Activated CD4-positive, alpha-beta memory T cell treated with anti-CD3 and anti-CD28 coated beads, Interleukin-2, amount 10 ng/mL, durations not matched to agents 7 days and 5 days (primary cell): ENCODE data around the gene QARS1. TPM values are rescaled to one million over a fixed set of nuclear protein-coding genes. Genes with fewer than 3 reads are reported as not detected.

Source experiments
- CTCF ChIA-PET: fragments of 350-600 bp; sonication (Branson Sonifier 250); formaldehyde crosslinking; loops from one replicate; lab custom pipeline; 2021; ENCODE audit warnings: antibody characterized with exemption, inconsistent platforms; lab: Charles Lee
- POLR2A ChIA-PET: fragments of 350-600 bp; sonication (Branson Sonifier 250); formaldehyde crosslinking; loops from one replicate; lab custom pipeline; 2021; ENCODE audit warnings: antibody characterized with exemption; lab: Charles Lee
- DNase-seq: peaks from one replicate; pipeline ENCODE4 v3.0.0-alpha.2; 2020
- H3K27ac Mint-ChIP-seq: one replicate; pipeline ENCODE4 v1.8.0; 2021; ENCODE audit warnings: mild to moderate bottlenecking, mixed read lengths
- H3K27me3 Mint-ChIP-seq: one replicate; pipeline ENCODE4 v1.8.0; 2021; ENCODE audit warnings: mixed read lengths
- H3K36me3 Mint-ChIP-seq: one replicate; pipeline ENCODE4 v1.8.0; 2021; ENCODE audit warnings: low read depth, mixed read lengths
- H3K4me1 Mint-ChIP-seq: one replicate; pipeline ENCODE4 v1.8.0; 2021; ENCODE audit warnings: mixed read lengths
- H3K4me3 Mint-ChIP-seq: one replicate; pipeline ENCODE4 v1.8.0; 2021; ENCODE audit warnings: mild to moderate bottlenecking, mixed read lengths
- H3K9me3 Mint-ChIP-seq: one replicate; pipeline ENCODE4 v1.8.0; 2021; ENCODE audit warnings: mixed read lengths
- total RNA-seq, 2 experiments: library from RNA; stranded (reverse); gene quantifications; one replicate each; pipeline ENCODE4 v1.2.3, GENCODE V29; 2021

Gene QARS1
- total RNA-seq, 2 experiments from 2014 or later: 194 to 212 TPM

GRCh38 chr3:49081429-49081828 lies 23.1 kb downstream of the QARS1 start:
- CTCF ChIA-PET: no interaction called here
- DNase-seq: no peak
- H3K4me3 Mint-ChIP-seq: no peak overlapping the region
- no peaks in the 10 kb centered on the region for H3K27me3 Mint-ChIP-seq
- H3K36me3 Mint-ChIP-seq: peaks cover 16% of the 10 kb centered on the region
- no peaks in the 10 kb centered on the region for H3K9me3 Mint-ChIP-seq
- H3K27ac Mint-ChIP-seq: no peak overlapping the region
- POLR2A ChIA-PET: interaction anchor here (1.3 to 6.4 kb wide), 2 partner anchors 12 to 23 kb away, joined by 3 to 51 read pairs; partner anchors contain the start of genes QARS1 and QRICH1
- H3K4me1 Mint-ChIP-seq: no peaks in the 10 kb centered on the region

- ChIA-PET CTCF (interaction anchor here (0.7 kb wide), 1 partner anchor 122 kb away, joined by 4 read pairs; no protein-coding TSS in a partner anchor), POLR2A (interaction anchor here (0.8 to 1.3 kb wide), 2 partner anchors 14 to 50 kb away, joined by 3 to 7 read pairs; partner anchors contain the start of genes IMPDH2 and QRICH1)
- Mint-ChIP-seq H3K27me3 (no peaks in the 10 kb centered on the region), H3K4me1 (no peaks in the 10 kb centered on the region), H3K9me3 (no peaks in the 10 kb centered on the region), H3K36me3 (peaks cover 31% of the 10 kb centered on the region), H3K27ac (no peak overlapping the region), H3K4me3 (no peak overlapping the region)
- no peak for DNase-seq
Measured at GRCh38 chr3:49079270-49079669, 25.3 kb downstream of the QARS1 start.

- ChIA-PET CTCF (interaction anchor here (0.6 kb wide), 1 partner anchor 368 kb away, joined by 3 read pairs; no protein-coding TSS in a partner anchor), POLR2A (interaction anchor here (1.0 kb wide), 1 partner anchor 18 kb away, joined by 4 read pairs; the partner anchor contains the start of gene QRICH1)
- H3K27me3 Mint-ChIP-seq: no peaks in the 10 kb centered on the region
- H3K9me3 Mint-ChIP-seq: no peaks in the 10 kb centered on the region
- H3K4me1 Mint-ChIP-seq: no peaks in the 10 kb centered on the region
- H3K4me3 Mint-ChIP-seq: no peak overlapping the region
- DNase-seq: no peak
- no peak overlapping the region for H3K27ac Mint-ChIP-seq
- H3K36me3 Mint-ChIP-seq: peaks cover 46% of the 10 kb centered on the region
Measured at GRCh38 chr3:49076646-49077045, 27.9 kb downstream of the QARS1 start.

- Mint-ChIP-seq H3K27ac (no peak overlapping the region), H3K36me3 (peaks cover 49% of the 10 kb centered on the region), H3K27me3 (no peaks in the 10 kb centered on the region), H3K4me3 (no peak overlapping the region), H3K9me3 (no peaks in the 10 kb centered on the region), H3K4me1 (no peaks in the 10 kb centered on the region)
- DNase-seq: no peak
- ChIA-PET CTCF (interaction anchor here (0.6 kb wide), 1 partner anchor 369 kb away, joined by 3 read pairs; no protein-coding TSS in a partner anchor), POLR2A (no interaction called here)
Measured at GRCh38 chr3:49076116-49076515, 28.4 kb downstream of the QARS1 start.

GRCh38 chr3:49058011-49058410 lies 46.5 kb downstream of the QARS1 start:
- DNase-seq: no peak
- no peaks in the 10 kb centered on the region for H3K4me1 Mint-ChIP-seq
- POLR2A ChIA-PET: interaction anchor here (0.6 kb wide), 1 partner anchor 14 kb away, joined by 3 read pairs; no protein-coding TSS in a partner anchor
- no peaks in the 10 kb centered on the region for H3K9me3 Mint-ChIP-seq
- no peak overlapping the region for H3K27ac Mint-ChIP-seq
- no peaks in the 10 kb centered on the region for H3K27me3 Mint-ChIP-seq
- no peak overlapping the region for H3K4me3 Mint-ChIP-seq
- CTCF ChIA-PET: interaction anchor here (0.7 kb wide), 1 partner anchor 945 kb away, joined by 3 read pairs; no protein-coding TSS in a partner anchor
- H3K36me3 Mint-ChIP-seq: peaks cover 45% of the 10 kb centered on the region

- ChIA-PET POLR2A (no interaction called here), CTCF (no interaction called here)
- H3K36me3 Mint-ChIP-seq: peaks cover 45% of the 10 kb centered on the region
- no peaks in the 10 kb centered on the region for H3K4me1 Mint-ChIP-seq
- H3K27ac Mint-ChIP-seq: no peak overlapping the region
- no peaks in the 10 kb centered on the region for H3K27me3 Mint-ChIP-seq
- DNase-seq: no peak
- H3K4me3 Mint-ChIP-seq: no peak overlapping the region
- no peaks in the 10 kb centered on the region for H3K9me3 Mint-ChIP-seq
Measured at GRCh38 chr3:49057268-49057667, 47.3 kb downstream of the QARS1 start.

GRCh38 chr3:49054344-49054862 lies 50.2 kb downstream of the QARS1 start:
- Mint-ChIP-seq H3K4me3 (no peak overlapping the region), H3K36me3 (peaks cover 56% of the 10 kb centered on the region), H3K4me1 (no peaks in the 10 kb centered on the region), H3K27me3 (no peaks in the 10 kb centered on the region), H3K27ac (no peak overlapping the region), H3K9me3 (no peaks in the 10 kb centered on the region)
- ChIA-PET CTCF (no interaction called here), POLR2A (interaction anchor here (1.2 kb wide), 1 partner anchor 25 kb away, joined by 3 read pairs; the partner anchor contains the start of gene IMPDH2)
- no peak for DNase-seq

GRCh38 chr3:49053543-49053942 lies 51.0 kb downstream of the QARS1 start:
- CTCF ChIA-PET: no interaction called here

More at GRCh38 chr3:49053543-49053942, 51.0 kb downstream of the QARS1 start:
- DNase-seq: no peak
- Mint-ChIP-seq H3K4me1 (no peaks in the 10 kb centered on the region), H3K36me3 (peaks cover 56% of the 10 kb centered on the region), H3K27me3 (no peaks in the 10 kb centered on the region), H3K9me3 (no peaks in the 10 kb centered on the region), H3K4me3 (no peak overlapping the region), H3K27ac (no peak overlapping the region)
- POLR2A ChIA-PET: interaction anchor here (1.2 kb wide), 1 partner anchor 24 kb away, joined by 3 read pairs; the partner anchor contains the start of gene IMPDH2

Other genes with a start within 250 kb of the QARS1 start
- 10 to 100 TPM; 25.6 to 29.5 TPM for gene SLC25A20, start 205.9 kb downstream of the QARS1 start, total RNA-seq
- gene ARIH2, start 185.9 kb downstream of the QARS1 start, total RNA-seq: 100 to 1,000 TPM; 100 TPM
- gene P4HTM, start 114.5 kb downstream of the QARS1 start, total RNA-seq: 10 to 100 TPM; 48.4 to 49.9 TPM
- gene WDR6, start 97.4 kb downstream of the QARS1 start, total RNA-seq: 100 to 1,000 TPM; 135 to 148 TPM
- gene DALRD3, start 86.2 kb downstream of the QARS1 start, total RNA-seq: 10 to 100 TPM; 21.6 to 24.5 TPM
- gene NDUFAF3, start 82.6 kb downstream of the QARS1 start, total RNA-seq: 100 to 1,000 TPM in 1 of 2 experiments, 10 to 100 TPM in 1; 98.1 to 108 TPM
- gene IMPDH2, start 75.4 kb downstream of the QARS1 start, total RNA-seq: 100 to 1,000 TPM; 131 to 133 TPM
- gene QRICH1, start 10.7 kb downstream of the QARS1 start, total RNA-seq: 100 to 1,000 TPM; 136 to 140 TPM
- gene USP19, start 16.1 kb upstream of the QARS1 start, total RNA-seq: 10 to 100 TPM; 61.2 to 61.5 TPM
- gene LAMB2, start 28.3 kb upstream of the QARS1 start, total RNA-seq: not detected
- gene CCDC71, start 61.6 kb upstream of the QARS1 start, total RNA-seq: 10 to 100 TPM; 19.9 to 20.9 TPM
- gene KLHDC8B, start 66.8 kb upstream of the QARS1 start, total RNA-seq: 1 to 10 TPM; 1.2 to 1.4 TPM
- 1 to 10 TPM; 6.9 to 7.1 TPM for gene C3orf62, start 172.5 kb upstream of the QARS1 start, total RNA-seq
- gene USP4, start 235.3 kb upstream of the QARS1 start, total RNA-seq: 10 to 100 TPM; 77.8 to 85.0 TPM